GM12892 (cell line): ENCODE data around the gene PSMA4.

Experiments used
- POLR2A ChIP-seq: IDR thresholded peaks from 2 replicates; pipeline ENCODE4 v1.6.1; 2011; ENCODE audit warnings: low read depth, low read length, control low read depth
- POLR2AphosphoS5 ChIP-seq: IDR thresholded peaks from 2 replicates; pipeline ENCODE4 v1.6.1; 2011; ENCODE audit warnings: low read depth, low read length, control low read depth
- TAF1 ChIP-seq: IDR thresholded peaks from 2 replicates; pipeline ENCODE4 v1.6.1; 2011; ENCODE audit warnings: low read depth, mild to moderate bottlenecking, control low read depth, low read length, borderline replicate concordance

DNA sequence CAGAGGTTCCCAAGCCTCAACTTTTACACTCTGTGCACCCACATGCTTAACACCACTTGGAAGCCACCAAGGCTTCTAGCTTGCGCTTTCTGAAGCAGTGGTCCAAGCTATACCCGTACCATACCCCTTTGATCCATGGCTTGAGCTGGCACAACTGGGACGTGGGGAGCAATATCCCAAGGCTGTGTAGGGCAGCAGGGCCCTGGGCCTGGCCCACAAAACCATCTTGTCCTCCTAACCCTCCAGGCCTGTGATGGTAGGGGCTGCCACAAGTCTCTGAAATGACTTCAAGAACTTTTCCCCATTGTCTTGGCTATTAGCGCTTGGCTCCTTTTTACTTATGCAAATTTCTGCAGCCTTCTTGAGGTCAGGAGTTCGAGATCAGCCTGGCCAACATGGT, 16.0 kb upstream of the PSMA4 start:
- no peak for TF ChIP-seq POLR2AphosphoS5
- no peak for TF ChIP-seq TAF1
- no peak for TF ChIP-seq POLR2A
